D721Med (cell line): Measurements from ENCODE around the gene TUBGCP6.
A peak's percentile ranks its signal among the peaks of the same experiment; 100 is the strongest.
"Not testable (repeated sequence)": the region's sequence is repeated elsewhere in the genome, so short reads cannot be mapped to it uniquely, and the experiment has no call there.

ENCODE experiments used
- DNase-seq: peaks from one replicate; pipeline ENCODE4 v3.0.0; 2011; ENCODE audit warnings: low spot score; ENCODE audit not compliant: insufficient read length
- FAIRE-seq: peaks from 2 replicates; lab custom pipeline; 2011; peaks lifted over from hg19 to GRCh38; lab: Jason Lieb, UNC
- CTCF ChIP-seq: IDR thresholded peaks from 2 replicates; pipeline ENCODE4 v1.5.1; 2012; ENCODE audit warnings: mild to moderate bottlenecking, control low read depth; ENCODE audit not compliant: insufficient read depth; ENCODE audit errors: missing control alignments

Gene TUBGCP6

GRCh38 chr22:50278461-50278860 lies 33.6 kb upstream of the TUBGCP6 start:
- no peak for TF ChIP-seq CTCF
- FAIRE-seq: no peak
- DNase-seq: no peak

DNA sequence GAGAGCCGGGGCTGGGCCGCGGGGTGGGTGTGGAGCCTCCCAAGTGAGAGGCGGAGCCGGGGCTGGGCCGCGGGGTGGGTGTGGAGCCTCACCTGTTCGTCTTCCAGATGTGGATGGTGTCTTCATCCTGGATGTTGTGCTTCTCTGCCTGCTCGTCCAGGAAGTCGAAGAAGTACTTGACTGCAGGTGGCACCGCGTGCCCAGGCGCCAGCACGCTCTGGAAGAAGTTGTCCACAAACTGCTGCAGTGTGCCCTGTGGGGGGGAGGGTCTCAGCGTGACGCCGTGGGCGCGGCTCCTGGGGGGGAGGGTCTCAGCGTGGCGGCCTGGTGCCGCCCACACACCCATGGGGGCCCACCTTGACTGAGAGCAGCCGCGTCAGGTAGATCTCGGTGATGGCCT lies 32.9 kb upstream of the TUBGCP6 start:
- DNase-seq (no peak), FAIRE-seq (no peak)
- no peak for TF ChIP-seq CTCF

DNA sequence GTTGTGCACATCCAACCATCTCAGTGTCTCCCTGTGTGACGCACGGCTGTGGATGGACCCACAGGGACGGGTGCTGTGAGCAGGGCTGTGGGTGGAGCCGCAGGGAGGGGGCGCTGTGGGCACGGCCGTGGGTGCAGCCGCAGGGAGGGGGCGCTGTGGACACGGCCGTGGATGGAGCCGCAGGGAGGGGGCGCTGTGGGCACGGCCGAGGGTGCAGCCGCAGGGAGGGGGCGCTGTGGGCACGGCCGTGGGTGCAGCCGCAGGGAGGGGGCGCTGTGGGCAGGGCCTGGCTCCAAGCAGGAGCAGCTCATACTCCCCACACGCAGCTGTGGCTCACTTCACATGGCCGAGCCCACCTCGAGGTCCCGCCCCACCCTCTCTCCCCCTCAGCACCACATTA lies 31.3 kb upstream of the TUBGCP6 start:
- FAIRE-seq: no peak
- no peak for DNase-seq
- TF ChIP-seq CTCF: peak; percentile 22

DNA sequence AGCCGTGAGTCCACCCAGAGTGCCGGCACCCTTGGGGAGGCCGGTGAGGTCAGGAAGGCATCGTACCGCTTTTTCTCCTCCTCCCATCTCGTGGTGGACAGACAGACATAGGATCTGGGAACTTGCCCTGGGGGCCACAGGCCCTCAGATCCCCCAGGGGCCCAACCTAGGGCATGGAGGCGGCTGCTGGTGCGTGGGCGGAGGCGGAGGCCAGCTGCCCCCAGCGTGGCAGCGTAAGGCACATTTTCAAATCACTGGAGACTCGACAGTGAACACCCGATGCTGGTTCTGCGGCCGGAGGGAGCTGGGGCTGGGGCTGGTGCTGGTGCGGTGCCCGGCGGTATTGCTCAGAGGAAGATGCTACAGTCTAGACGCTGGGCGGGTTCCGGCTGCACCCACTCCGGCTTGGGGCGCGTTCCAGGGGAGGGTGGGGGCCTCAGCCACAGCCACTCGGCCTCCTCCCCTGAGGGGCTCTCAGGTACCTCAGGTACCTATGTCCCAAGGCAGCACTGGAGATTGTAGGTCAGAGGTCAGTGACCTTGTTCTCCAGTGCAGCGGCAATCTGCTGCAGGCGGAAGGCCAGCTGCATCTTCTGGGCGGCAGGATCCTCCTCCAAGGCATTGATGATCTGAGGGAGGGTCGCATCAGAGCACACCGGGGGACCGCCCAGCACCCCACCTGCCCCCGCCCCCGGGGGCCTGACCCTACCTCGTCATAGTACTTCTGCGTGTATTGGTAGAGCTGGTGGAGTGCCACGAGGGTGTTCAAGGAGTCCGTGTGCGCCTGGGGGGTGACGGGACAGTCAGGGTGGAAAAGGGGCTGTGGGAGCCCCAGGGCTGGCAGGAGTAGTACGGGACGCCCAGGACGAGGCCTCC lies 30.6 kb upstream of the TUBGCP6 start:
- no peak for DNase-seq
- no peak for TF ChIP-seq CTCF
- FAIRE-seq: no peak

DNA sequence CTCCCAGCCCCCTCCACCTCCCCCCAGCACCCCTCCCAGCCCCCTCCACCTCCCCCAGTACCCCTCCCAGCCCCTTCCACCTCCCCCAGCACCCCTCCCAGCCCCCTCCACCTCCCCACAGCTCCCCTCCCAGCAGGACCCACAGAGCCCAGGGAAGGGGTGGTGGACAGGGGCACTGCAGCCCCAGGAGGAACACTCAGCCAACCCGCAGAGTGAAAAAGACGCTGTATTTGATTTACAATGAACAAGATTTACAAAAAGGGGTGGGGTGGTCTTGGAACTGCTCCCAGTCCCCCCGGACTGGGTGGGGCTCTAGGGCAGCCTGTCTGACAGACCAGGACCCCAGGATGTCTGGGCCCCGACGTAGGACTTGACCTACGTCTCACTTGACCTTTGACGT lies 29.9 kb upstream of the TUBGCP6 start:
- TF ChIP-seq CTCF: no peak
- DNase-seq (no peak), FAIRE-seq (no peak)

DNA sequence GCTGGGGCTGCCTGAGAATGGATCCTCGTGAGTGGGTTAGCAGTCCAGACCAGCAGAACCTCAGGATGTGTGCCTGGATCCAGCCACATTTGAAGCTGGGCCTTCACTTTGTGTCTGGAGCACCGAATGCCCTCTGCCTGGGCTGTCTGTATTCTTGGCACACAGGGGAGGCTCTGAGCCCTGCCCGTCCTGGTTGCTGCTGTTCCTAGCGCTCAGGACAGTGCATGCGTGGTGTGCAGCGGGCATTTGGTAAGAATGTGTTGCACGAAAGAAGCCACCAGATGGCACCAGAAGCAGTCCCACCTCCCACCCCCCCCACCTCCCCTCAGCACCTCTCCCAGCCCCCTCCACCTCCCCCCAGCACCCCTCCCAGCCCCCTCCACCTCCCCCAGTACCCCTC lies 29.5 kb upstream of the TUBGCP6 start:
- DNase-seq: no peak
- FAIRE-seq: no peak
- peak; percentile 42 for TF ChIP-seq CTCF

GRCh38 chr22:50273781-50274180 lies 29.0 kb upstream of the TUBGCP6 start:
- FAIRE-seq, DNase-seq: not testable (repeated sequence)

DNA sequence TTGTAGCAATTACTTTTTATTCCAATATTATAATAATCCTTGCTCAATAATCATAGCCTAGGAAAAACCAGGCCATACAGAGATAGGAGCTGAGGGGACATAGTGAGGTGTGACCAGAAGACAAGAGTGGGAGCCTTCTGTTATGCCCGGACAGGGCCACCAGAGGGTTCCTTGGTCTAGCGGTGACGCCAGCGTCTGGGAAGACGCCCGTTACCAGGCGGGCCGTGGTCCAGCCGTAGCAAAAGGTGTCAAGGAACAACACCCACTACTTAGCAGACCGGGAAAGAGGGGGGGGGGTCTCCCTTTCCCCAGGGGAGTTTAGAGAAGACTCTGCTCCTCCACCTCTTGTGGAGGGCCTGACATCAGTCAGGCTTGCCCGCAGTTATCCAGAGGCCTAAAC lies 28.5 kb upstream of the TUBGCP6 start:
- FAIRE-seq: not testable (repeated sequence)

More for the DNA sequence above, 28.5 kb upstream of the TUBGCP6 start:
- DNase-seq: not testable (repeated sequence)
